Measurements from ENCODE around the gene CFAP65.

DNA sequence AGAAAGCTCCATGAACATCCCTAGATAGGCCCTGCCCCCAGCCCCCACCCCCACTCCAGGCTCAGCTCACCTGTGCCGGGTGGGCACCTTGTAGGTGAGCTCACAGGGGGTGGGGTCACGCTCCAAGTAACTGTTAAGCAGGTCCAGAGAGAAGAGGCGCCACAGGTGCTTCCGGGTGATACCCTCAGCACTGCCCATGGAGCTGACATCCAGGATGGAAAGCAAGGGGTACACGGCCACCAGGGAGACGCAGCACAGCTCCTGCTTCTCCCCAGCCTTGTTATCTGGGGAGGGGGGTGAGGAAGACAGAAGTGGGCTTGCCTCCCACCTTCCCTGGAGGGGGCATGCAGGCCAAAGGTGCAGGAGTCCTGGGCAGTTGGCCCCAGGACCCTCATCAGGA, 21.9 kb downstream of the CFAP65 start:
- TF ChIP-seq, protein P1, sequence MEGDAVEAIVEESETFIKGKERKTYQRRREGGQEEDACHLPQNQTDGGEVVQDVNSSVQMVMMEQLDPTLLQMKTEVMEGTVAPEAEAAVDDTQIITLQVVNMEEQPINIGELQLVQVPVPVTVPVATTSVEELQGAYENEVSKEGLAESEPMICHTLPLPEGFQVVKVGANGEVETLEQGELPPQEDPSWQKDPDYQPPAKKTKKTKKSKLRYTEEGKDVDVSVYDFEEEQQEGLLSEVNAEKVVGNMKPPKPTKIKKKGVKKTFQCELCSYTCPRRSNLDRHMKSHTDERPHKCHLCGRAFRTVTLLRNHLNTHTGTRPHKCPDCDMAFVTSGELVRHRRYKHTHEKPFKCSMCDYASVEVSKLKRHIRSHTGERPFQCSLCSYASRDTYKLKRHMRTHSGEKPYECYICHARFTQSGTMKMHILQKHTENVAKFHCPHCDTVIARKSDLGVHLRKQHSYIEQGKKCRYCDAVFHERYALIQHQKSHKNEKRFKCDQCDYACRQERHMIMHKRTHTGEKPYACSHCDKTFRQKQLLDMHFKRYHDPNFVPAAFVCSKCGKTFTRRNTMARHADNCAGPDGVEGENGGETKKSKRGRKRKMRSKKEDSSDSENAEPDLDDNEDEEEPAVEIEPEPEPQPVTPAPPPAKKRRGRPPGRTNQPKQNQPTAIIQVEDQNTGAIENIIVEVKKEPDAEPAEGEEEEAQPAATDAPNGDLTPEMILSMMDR (IDR thresholded peaks at IDR 0.05), result no peak
- TF ChIP-seq EZH2phosphoT487 (IDR thresholded peaks at IDR 0.05) (no peak), EZH2 (IDR thresholded peaks at IDR 0.05) (no peak)

All from neural progenitor cell (in vitro differentiated cells).